Measurements from ENCODE around the gene NT5DC3.

NT5DC3 gene

DNA sequence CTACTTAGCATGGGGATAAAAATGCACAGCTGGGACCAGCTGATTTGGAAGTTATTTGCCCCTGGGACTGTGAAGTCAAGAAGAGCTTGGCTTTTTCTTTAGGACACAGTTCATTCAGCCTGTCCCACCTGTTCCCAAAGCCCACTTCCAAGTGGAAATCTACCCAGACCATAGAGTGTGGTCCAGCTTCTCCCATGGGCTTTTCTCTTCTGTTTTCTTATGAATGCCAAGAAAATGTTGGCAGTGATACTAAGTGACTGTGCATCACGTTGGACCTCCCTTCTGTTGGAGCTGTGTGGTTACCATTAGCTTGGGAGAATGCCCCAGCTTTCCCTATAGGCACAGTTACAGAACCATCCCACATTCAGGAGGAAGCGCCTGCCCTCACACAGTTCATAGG is 89.4 kb downstream of the NT5DC3 start:
- DNase-seq (ENCODE audit: low read depth), result peak; percentile 64

DNA sequence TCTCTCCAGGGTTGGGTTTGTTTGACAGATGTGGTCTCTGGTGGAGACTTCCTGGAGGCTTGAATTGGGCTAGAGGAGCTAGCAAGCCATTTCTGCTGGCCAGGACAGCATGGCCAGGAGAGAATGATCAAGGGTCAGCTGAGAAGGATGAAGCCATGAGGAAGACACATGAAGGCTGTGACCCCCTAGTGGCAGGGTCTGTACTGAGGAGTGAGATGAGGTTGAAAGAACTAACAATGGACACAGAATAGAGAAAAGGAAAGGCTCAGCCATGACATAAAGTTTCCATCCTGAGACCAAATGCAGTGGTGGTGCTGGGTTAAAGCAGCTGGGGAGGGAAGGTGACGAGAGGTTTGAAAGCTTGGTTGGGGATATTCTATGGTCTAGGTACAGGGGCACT is 89.9 kb downstream of the NT5DC3 start:
- DNase-seq (ENCODE audit: low read depth), result no peak

DNA sequence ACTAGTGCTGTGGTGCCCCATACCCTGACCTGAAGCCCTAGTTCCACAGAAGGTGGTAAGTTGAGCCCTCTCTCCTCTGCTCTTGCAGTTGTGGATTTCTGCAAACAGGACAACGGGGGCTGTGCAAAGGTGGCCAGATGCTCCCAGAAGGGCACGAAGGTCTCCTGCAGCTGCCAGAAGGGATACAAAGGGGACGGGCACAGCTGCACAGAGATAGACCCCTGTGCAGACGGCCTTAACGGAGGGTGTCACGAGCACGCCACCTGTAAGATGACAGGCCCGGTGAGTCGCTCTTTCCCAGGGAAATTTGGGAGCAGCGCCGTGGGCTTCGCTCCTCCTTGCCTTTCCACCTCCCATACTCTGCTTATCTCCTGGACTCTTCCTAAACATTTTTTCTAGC is 92.2 kb downstream of the NT5DC3 start:
- DNase-seq (ENCODE audit: low read depth), result no peak

DNA sequence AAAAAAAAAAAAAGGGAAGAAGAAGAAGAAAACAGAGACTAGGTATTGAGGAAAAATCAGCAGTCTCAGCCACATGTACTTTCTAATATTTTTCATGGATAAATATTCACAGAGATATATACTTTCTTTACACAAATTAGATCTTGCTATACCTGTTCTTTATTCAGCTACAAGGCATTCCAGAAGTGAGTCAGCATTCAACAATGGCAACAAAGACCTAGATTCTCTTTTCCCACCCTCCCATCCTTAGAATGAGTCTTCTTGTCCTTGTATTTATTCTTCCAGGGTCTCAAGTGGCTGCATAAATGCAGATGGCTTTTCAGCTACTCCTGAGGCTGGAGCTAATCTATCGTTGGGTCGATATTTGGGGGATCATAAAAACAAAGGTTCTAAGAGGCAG is 93.0 kb downstream of the NT5DC3 start:
- no peak for DNase-seq (ENCODE audit: low read depth)

DNA sequence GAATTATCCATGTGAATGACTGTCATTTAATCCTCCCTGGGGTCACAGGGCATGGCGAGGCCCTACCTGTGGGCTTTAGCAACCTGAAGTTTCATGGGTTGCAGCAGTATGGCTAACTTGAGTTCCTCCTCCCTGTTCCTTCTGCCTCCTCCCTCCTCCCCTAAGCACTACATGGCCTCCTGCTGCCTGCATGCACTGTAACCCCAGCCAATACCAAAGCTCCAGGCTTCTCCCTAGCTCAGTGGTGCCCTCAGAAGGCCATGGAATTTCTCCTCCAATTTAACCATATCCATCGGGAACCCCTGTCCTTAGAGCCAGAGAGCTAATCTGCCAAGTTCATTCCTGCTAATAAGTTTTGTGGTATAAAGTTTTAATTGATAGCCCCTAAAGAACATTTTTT is 95.1 kb downstream of the NT5DC3 start:
- DNase-seq (ENCODE audit: low read depth), result no peak

DNA sequence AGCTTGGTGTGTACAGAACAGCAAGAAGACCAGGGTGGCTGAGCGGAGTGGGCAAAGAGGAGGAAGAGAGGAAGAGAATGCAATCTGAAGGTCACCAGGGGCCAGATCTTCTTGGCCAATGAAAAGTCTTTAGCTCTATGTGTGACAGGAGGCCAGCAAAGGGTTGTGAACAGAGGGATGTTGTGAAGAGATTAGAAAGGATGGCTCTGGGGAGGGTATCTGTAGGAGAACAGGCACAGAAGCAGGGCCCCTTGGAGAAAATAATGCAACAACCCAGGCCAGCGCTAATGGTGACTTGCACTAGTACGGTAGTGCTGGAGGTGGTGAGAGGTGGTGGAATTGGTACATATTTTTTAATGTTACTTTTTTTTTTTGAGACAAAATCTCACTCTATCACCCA is 97.2 kb downstream of the NT5DC3 start:
- DNase-seq (ENCODE audit: low read depth), result no peak

DNA sequence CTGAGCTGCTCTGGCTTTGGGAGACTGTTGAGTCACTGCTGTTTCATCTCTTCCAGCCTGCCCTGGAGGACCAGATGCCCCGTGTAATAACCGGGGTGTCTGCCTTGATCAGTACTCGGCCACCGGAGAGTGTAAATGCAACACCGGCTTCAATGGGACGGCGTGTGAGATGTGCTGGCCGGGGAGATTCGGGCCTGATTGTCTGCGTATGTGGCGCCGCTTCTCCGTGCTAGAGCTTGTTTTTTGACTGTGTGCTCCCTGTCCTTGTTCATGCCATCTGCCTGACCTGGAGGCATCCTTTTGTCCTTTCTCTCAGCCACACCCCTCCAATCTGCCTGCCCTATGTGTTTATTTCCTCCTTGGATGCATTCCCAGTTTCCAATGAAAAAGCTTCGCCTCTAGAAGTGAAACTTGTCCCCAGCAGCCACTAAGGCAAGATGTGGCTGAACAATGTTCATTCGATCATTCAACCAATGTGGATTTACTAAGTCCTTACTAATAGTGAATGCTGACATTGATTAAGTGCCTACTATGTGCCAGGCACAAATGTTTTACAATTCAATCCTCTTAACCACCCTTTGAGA is 98.6 kb downstream of the NT5DC3 start:
- no peak for DNase-seq (ENCODE audit: low read depth)

DNA sequence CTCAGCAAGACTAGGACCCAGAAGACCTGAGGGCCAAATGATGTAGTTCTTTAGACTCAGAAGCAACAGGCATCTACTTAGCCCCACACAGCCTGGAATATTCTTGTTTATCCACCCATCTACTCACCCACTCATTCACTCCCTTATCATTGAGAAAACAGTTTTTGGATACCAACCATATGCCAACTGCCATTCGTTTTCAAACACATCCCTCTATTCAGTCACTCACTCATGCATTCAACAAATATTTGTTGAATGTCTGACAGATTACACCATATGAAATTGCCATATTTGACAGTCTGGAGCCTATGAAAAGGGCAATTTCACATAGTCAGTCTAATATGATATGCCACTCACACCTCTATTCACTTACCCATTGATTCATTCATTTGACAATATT is 103.2 kb downstream of the NT5DC3 start:
- no peak for DNase-seq (ENCODE audit: low read depth)

DNA sequence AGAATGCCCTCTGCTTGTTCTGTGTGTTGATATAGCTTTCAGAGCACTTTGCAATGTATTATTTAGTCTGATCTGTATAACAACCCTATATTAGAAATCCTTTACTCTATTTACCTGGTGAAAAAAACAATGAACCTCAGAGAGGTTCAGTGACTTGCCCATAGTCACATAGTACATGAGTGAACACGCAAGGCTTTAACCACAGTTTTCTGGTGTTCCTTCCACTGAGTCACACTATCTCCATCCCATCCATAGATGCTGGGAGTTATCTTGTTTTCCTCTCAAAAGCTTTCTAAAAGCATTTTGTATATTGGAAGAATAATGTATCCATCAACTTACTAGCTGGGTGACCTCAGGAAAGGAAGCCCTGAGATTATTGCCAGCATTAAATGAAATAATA is 104.5 kb downstream of the NT5DC3 start:
- no peak for DNase-seq (ENCODE audit: low read depth)

DNA sequence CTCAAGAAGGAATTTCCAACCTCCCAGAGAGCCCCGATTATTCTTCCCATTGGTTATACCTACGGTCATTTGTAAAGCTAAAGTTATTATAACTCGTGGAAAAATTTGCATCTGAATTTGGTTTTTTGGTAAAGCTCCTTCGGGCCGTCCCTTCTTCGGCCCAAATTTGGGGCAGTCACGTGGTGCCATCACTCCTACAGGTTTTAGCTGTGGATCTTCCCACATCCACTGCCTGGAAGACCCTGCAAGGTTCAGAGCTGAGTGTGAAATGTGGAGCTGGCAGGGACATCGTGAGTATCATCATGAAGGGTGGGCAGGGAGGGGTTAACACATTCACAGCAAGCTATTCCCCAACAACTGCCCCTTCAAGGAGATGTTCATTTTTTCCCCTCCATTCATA is 105.7 kb downstream of the NT5DC3 start:
- no peak for DNase-seq (ENCODE audit: low read depth)

DNA sequence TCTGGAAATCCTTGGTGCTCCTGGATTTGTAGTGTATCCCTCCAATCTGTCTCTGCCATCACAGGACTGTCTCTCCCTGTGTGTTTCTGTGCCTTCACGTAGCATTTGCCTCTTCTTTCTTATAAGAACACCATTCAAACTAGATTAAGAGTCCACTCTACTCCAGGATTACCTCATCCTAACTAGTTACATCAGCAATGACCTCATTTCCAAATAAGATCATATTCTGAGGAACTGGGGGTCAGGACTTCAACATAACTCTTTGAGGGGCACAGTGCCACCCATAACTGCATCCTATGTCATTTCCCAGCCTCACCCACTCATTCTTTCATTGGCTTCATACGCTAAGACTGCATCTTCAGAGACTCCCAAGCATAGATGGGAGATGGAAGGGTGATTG is 106.2 kb downstream of the NT5DC3 start:
- no peak for DNase-seq (ENCODE audit: low read depth)

DNA sequence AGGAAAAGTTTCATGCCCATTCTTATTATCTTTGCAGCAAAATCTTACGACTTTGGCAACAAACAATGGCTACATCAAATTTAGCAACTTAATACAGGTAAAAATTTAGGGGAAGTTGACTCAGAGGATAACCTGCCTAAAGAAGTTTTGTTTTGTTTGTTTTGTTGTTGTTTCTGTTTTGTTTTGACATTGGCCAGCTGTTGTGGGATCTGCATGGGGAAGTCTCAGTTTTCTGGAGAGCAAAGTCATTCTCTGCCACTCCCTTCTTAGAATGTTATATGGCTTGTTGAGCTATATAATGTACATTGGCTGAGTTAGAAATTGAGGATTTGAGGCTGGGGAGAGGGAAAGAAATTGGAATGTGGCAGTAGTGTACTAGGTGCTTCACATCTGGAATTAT is 109.5 kb downstream of the NT5DC3 start:
- no peak for DNase-seq (ENCODE audit: low read depth)

DNA sequence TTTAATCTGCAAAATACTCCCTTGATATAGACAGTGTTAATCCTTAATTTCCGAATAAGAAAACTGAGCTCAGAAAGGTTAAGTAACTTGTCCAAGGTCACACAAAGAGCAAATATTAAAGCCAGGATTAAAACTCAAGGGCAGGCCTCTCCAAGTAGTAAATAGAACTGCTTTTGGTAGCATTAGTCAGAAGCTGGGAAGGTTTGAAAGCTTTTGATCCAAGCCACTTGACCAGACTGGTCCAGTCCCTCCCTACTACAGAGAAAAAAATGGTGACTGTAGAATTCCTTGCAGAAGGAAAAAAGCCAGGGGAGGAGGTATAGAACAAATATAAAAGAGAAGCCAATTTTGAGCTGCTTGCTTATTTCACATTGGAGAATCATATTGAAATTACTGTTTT is 111.5 kb downstream of the NT5DC3 start:
- DNase-seq (ENCODE audit: low read depth), result no peak

DNA sequence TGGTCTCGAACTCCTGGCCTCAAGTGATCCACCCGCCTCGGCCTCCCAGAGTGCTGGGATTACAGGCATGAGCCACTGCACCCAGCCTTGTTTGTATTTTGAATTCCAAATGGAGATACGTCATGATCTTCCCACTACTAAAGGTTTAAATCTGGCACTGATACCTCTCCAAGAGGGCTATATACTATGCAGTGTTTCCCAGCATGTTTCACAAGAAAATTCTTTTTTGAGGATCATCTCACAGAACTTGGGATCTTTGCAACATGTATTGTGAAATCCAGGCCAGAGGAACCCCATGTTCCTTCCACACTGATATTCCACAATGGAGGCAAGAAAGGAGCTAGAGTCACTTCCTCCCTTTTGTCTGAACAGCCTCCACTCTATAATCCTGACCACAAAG is 112.7 kb downstream of the NT5DC3 start:
- no peak for DNase-seq (ENCODE audit: low read depth)

DNA sequence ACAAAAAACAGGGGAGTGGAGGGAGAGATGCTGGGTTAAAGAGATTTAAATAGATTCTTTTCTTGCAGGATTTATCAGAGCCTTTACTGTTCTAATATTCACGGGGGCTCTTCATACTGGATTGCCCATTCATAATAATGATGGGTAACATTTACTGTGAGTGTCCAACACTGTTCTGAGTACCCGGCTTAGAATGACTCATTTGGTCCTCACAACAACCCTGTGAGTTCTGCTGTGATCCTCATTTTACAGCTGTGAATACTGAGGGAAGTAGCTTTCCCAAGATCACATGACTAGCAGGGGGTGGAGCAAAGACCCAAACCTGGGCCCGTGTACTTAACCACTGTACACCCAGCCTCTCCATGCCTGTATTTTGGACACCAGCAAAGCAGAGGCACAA is 113.4 kb downstream of the NT5DC3 start:
- no peak for DNase-seq (ENCODE audit: low read depth)

DNA sequence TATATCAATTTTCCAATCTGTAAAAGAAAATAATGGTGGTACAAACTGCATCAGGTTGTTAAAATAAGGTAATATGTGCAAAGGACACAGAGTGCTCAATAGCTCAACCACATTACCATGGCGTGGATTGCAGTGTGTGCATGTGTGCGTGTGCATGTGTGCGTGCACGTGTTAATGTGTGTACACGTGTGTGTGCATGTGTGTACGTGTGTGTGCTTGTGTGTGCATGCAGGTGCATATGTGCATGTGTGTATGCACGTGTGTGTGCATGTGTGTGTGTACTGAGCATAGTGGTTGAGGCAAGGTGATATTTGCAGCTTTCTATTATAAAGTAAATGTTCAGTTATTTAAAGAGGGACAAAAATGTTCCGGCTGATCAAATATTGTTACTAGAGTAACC is 115.6 kb downstream of the NT5DC3 start:
- DNase-seq (ENCODE audit: low read depth), result no peak
